ENCODE results near the gene SEBOX.
"Not testable (repeated sequence)": the region's sequence is repeated elsewhere in the genome, so short reads cannot be mapped to it uniquely, and the experiment has no call there.

The SEBOX gene

DNA sequence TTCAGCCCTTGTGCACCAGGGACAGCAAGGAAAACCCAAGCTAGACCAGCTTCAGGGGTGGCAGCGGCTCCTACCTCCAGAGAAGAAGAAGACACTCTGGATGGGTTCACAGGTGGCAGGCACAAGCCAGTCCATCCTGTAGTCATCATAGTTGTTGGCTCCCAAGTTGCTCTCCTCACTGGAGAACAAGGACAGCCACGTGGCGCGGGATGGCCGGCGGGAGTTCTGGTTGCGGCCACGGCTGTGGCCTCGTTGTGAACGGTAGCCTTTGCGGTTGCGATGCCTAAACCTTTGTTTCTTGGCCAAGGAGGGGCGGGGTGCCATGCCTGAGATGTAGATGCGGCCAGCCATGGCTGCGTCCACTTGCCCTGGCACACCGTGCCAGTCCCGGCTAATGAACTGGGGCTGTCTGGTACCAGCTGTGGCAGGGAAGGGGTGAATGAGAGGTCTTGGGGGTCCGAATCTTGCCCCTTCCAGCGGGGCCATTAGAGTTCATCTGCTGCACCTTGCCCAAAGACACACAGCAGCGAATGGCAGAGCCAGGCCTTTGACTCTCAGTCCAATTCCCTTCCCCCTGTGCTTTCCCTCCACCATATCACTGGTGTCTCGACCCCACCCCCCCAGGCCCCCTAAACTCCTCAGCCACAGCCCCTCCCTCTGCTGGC, 2.8 kb upstream of the SEBOX start:
- DNase-seq, result no peak

- no peak for DNase-seq
Observed at GRCh38 chr17:28366605-28367004, 1.6 kb upstream of the SEBOX start.

DNA sequence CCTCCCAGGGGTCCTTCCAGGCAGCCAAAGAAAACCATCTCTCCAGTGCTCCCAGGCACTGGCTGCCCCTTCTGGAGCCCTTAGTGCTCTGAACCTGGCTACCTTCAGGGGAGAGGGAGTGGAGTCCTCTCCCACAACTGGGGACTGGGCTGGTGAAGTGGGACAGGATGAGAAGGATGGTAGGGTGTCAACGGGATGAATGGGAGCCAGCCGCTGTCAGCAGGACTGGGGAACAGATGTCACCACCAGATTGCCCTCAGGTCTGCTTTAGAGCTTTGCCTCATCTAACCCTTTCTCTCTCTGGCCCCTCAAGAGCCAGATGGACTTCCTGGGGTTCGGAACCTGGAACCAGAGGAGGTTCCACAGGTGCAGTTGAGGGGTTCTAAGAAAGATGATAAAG, 488 bp upstream of the SEBOX start:
- DNase-seq, result no peak

- DNase-seq, result no peak
Observed at GRCh38 chr17:28363776-28364650, 986 bp downstream of the SEBOX start.

- no peak for DNase-seq
Observed at GRCh38 chr17:28363186-28363585, 1.8 kb downstream of the SEBOX start.

- DNase-seq, result no peak
Observed at GRCh38 chr17:28357901-28358197, 7.2 kb downstream of the SEBOX start.

- DNase-seq, result peak; percentile 95
Observed at GRCh38 chr17:28357061-28357900, 7.7 kb downstream of the SEBOX start, which contains the start of gene POLDIP2. Gene POLDIP2 (minus strand): TSS chr17:28357527. CDS start chr17:28357448, 79 bp downstream.

- DNase-seq, result no peak
Observed at GRCh38 chr17:28350271-28350670, 14.7 kb downstream of the SEBOX start.

GRCh38 chr17:28348979-28349378, 16.0 kb downstream of the SEBOX start:
- no peak for DNase-seq

GRCh38 chr17:28347261-28347891, 17.6 kb downstream of the SEBOX start:
- peak; percentile 85 for DNase-seq

GRCh38 chr17:28346746-28347246, 18.2 kb downstream of the SEBOX start:
- no peak for DNase-seq

DNA sequence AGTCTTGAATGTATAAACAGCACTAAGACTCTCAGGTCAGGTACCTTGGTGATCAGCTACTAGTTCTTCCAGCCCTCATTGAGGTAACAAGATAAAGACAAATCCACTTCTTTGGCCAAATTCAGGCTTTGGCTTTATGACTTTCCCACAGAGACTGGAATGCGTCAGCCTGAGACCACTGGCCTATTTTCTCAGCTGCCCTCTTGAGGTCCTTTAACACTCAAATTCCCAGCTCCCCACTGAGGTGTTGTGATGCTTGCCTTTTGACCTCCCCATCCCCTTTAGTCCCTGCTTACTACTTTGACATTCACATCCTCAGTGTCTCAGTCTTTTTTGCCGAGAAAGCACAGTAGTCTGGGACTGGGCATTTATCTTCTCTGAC, 18.8 kb downstream of the SEBOX start:
- no peak for DNase-seq

GRCh38 chr17:28345419-28346198, 19.4 kb downstream of the SEBOX start:
- no peak for DNase-seq

DNA sequence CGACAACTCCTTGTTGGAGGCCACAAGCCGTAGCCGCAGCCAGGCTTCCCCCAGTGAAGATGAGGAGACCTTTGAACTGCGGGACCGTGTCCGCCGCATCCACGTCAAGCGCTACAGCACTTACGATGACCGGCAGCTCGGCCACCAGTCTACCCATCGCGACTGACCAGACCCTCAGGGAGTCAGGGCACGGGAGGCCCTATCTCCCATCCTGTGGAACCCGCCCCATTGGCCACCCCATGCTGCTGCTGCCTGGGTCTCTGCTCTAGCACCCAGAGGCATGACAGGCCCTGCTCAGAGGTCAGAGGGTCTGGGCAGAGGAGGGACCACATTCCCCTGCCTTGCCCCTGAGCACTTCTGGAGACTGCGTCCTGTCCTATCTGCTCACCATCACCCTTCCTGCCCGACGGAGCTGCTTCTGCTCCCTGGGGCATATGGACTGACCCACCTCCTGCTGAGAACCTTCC, 20.5 kb downstream of the SEBOX start:
- DNase-seq, result no peak

GRCh38 chr17:28344011-28344410, 21.0 kb downstream of the SEBOX start:
- no peak for DNase-seq

DNA sequence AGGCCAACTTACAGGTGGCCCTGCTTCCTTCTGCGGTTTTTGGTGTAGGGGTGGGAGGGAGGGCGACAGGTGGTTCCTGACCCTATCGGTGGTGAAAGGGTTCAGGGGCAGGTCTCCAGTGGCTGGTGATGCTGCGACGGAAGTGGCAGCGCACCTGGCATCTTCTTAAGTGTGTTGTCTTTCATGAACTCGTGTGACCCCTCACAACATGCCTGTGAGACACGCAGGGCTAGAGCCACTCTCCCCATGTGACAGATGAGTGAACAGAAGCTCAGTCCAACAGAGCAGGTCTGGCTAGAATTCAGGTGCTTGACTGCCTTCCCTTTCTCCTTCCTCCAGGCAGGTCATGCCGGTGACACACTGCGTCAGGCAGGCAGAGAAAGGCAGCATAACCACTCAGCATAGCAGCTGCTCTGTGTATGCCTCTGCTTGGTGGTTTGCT, 21.5 kb downstream of the SEBOX start:
- DNase-seq, result no peak

- no peak for DNase-seq
Observed at GRCh38 chr17:28342313-28342712, 22.7 kb downstream of the SEBOX start.

GRCh38 chr17:28341516-28341915, 23.5 kb downstream of the SEBOX start:
- no peak for DNase-seq

GRCh38 chr17:28340374-28340773, 24.6 kb downstream of the SEBOX start:
- no peak for DNase-seq

- DNase-seq, result no peak
Observed at GRCh38 chr17:28339431-28339830, 25.6 kb downstream of the SEBOX start.

DNA sequence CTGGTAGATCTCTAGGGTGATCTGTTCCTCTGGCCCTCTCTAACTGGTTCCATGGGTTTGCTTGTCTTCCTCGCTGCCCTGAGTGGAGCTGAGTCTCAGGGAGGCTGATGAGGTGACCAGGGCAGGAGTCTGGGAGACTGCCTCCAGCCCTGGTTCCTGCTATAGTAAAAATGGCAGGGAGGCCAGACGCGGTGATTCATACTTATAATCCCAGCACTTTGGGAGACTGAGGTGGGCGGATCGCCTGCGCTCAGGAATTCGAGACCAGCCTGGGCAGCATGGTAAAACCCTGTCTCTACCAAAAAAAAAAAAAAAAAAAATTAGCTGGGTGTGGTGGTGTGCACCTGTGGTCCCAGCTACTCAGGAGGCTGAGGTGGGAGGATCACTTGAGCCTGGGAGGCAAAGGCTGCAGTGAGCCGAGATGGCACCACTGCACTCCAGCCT, 26.2 kb downstream of the SEBOX start:
- not testable (repeated sequence) for DNase-seq
